Lung (tissue), 12 donors: Measurements from ENCODE around the gene IL3RA. TPM values are rescaled to one million over a fixed set of nuclear protein-coding genes. Genes with fewer than 3 reads are reported as not detected.

Source experiments
- ATAC-seq: fragments of 200-7000 bp; cut with Tn5 transposase; one replicate; pipeline ENCODE4 v1.9.1; 2020; ENCODE audit warnings: moderate number of reproducible peaks; ENCODE audit not compliant: insufficient read depth, low FRiP score
- DNase-seq, 3 donors: peaks; one replicate each; pipeline ENCODE4 v3.0.0-alpha.2; 2013 to 2017
- H3K27ac ChIP-seq, 2 donors: one replicate each; pipeline ENCODE4 v1.5.1; 2013; ENCODE audit warnings: mild to moderate bottlenecking in 2 of 2, moderate library complexity in 2 of 2, control low read depth in 1 of 2, inconsistent platforms in 1 of 2, low read depth in 1 of 2, low read length in 1 of 2
- H3K27me3 ChIP-seq, 3 donors: one replicate each; pipeline ENCODE4 v1.5.1; 2013; ENCODE audit warnings: low read length in 2 of 3; ENCODE audit not compliant: control insufficient read depth in 3 of 3, insufficient read depth in 3 of 3
- H3K36me3 ChIP-seq, 4 donors: one replicate each; pipeline ENCODE4 v1.5.1; 2013; ENCODE audit warnings: low read length in 4 of 4, mild to moderate bottlenecking in 1 of 4, moderate library complexity in 1 of 4; ENCODE audit not compliant: control insufficient read depth in 4 of 4, insufficient read depth in 4 of 4
- H3K4me1 ChIP-seq, 5 donors: one replicate each; pipeline ENCODE4 v1.5.1; 2013; ENCODE audit warnings: low read length in 5 of 5, mild to moderate bottlenecking in 2 of 5, moderate library complexity in 1 of 5; ENCODE audit not compliant: control insufficient read depth in 5 of 5, insufficient read depth in 5 of 5
- H3K4me3 ChIP-seq: one replicate; pipeline ENCODE4 v1.5.1; 2013; ENCODE audit warnings: mild to moderate bottlenecking, control low read depth, moderate library complexity
- H3K9ac ChIP-seq, 2 donors: one replicate each; pipeline ENCODE4 v1.5.1; 2013; ENCODE audit warnings: low read length in 2 of 2, control low read depth in 1 of 2; ENCODE audit not compliant: insufficient read depth in 1 of 2
- H3K9me3 ChIP-seq, 4 donors: one replicate each; pipeline ENCODE4 v1.5.1; 2013; ENCODE audit warnings: low read length in 3 of 4, mild to moderate bottlenecking in 1 of 4, moderate library complexity in 1 of 4; ENCODE audit not compliant: control insufficient read depth in 4 of 4, insufficient read depth in 3 of 4
- CTCF ChIP-seq: IDR thresholded peaks from 2 replicates; pipeline ENCODE4 v1.5.1; 2012; ENCODE audit warnings: mild to moderate bottlenecking; ENCODE audit errors: control extremely low read depth, extremely low read depth
- WGBS, 2 donors: extraction: QIAGEN DNeasy Blood & Tissue Kit; methylation state at CpG; one replicate each; pipeline ENCODE4 v1.1.7; 2013; 5-methylcytosine and 5-hydroxymethylcytosine counted together
- polyA plus RNA-seq, 2 donors: library from polyadenylated mRNA; stranded (reverse); fragments of 200-250 nt; gene quantifications; one replicate each; pipeline ENCODE4 v1.2.1, GENCODE V29; 2013
- total RNA-seq, 2 donors: library from RNA; depleted of rRNA in 1 of 2; stranded (reverse); fragments of >200 nt in 1 of 2; gene quantifications; one replicate each; pipeline ENCODE4 v1.2.1, GENCODE V29; 2014 to 2021
- donor health status: control.
- donor health status: control.
- donor health status: Bipolar disorder and iron deficiency.
- donor health status: healthy.
- donor health status: DM: yes; HTN: yes; CAD: no.

The IL3RA gene
- total and polyA plus RNA-seq, 4 donors: 19.2 to 52.2 (median 20.5) TPM

GRCh38 chrX:1384658-1385252 lies 48.2 kb downstream of the IL3RA start:
- Histone ChIP-seq H3K4me3 (no peak overlapping the region), H3K9me3 (no peaks in the 10 kb centered on the region), H3K9ac (no peak overlapping the region), H3K36me3 (peaks cover 40 to 59% (median 46%) of the 10 kb centered on the region in 4 donors), H3K27me3 (no peaks in the 10 kb centered on the region), H3K4me1 (peaks cover 0 to 5% (median 0%) of the 10 kb centered on the region in 5 donors), H3K27ac (no peak overlapping the region)
- TF ChIP-seq CTCF: no peak
- WGBS, 2 donors: 95 to 96% methylated on average over 18 of the region's 18 CpGs
- no peak for DNase-seq
- ATAC-seq: no peak

DNA sequence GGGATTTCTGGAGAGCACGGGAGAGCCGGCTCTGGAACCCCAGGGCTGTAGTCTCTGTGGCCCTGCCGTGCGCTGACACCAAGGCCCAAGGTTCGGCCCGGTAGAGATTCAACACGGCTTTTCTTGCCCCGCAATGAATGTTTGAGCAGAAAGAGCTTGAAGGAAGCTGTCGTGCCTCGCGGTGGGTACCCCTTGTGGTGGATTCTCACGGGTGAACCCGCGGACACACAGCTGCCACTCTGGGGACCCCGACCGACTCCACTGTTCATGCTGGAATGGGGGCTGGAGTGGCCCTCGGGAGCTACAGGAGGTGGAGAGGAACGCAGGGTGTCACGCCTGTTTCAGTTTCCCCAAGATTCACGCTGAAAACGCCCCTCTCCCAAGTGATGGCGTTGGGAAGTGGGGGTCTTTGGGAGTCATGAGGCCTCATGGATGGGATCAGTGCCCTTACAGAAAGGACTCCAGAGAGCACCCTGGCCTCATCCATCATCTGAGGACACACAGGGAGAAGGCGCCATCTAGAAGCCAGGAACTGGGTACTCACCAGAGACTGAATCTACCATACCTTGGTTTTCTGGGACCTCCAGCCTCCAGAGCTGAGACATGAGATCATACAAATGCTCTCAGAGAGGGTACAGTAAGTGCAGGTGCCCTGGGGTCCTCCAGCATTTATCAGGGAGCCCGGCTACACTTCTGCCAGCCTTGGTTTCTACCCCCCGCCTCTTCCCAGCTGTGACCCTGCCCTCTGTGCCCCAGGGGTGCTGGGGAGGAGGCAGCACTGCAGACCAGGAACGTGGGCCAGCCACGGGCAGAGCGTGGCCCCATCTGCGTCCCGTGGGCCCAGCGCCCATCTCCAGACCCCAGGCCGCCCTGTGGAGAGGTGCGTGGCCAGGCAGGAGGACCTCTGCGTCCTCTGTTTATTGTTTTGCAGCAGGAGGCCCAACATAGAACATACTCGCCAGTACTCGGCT lies 49.0 kb downstream of the IL3RA start:
- Histone ChIP-seq H3K27ac (no peak overlapping the region), H3K36me3 (peaks cover 45 to 63% (median 53%) of the 10 kb centered on the region in 4 donors), H3K4me3 (no peak overlapping the region), H3K9me3 (no peaks in the 10 kb centered on the region), H3K27me3 (no peaks in the 10 kb centered on the region), H3K9ac (no peak overlapping the region), H3K4me1 (peaks cover 0 to 5% (median under 1%) of the 10 kb centered on the region in 5 donors)
- 96% methylated on average over 36 of the region's 36 CpGs for WGBS, 2 donors
- DNase-seq (no peak), ATAC-seq (no peak)
- TF ChIP-seq CTCF: no peak

GRCh38 chrX:1386338-1387127 lies 49.9 kb downstream of the IL3RA start:
- H3K9ac ChIP-seq: no peak overlapping the region
- no peaks in the 10 kb centered on the region for H3K9me3 ChIP-seq
- no peak for TF ChIP-seq CTCF
- H3K4me1 ChIP-seq: peaks cover 0 to 10% (median 5%) of the 10 kb centered on the region in 5 donors
- H3K27me3 ChIP-seq: no peaks in the 10 kb centered on the region
- no peak for DNase-seq
- peaks cover 45 to 64% (median 55%) of the 10 kb centered on the region in 4 donors for H3K36me3 ChIP-seq
- no peak for ATAC-seq
- 96 to 97% methylated on average over 36 to 41 of the region's 41 CpGs for WGBS, 2 donors
- H3K27ac ChIP-seq: no peak overlapping the region
- H3K4me3 ChIP-seq: no peak overlapping the region
